Measurements from ENCODE around the gene C20orf173.
"Not testable (repeated sequence)": the region's sequence is repeated elsewhere in the genome, so short reads cannot be mapped to it uniquely, and the experiment has no call there.

Gene C20orf173, protein sequence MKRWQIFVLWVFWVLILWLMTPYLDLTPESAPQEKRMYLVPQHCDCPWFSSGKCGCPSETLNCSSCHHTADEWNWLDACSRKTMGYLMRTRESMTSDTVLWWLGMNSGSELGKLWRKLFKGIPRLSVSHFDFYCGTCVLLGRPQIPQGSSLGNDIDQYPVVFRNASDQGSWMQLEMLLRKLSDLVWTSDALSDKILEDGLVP

DNA sequence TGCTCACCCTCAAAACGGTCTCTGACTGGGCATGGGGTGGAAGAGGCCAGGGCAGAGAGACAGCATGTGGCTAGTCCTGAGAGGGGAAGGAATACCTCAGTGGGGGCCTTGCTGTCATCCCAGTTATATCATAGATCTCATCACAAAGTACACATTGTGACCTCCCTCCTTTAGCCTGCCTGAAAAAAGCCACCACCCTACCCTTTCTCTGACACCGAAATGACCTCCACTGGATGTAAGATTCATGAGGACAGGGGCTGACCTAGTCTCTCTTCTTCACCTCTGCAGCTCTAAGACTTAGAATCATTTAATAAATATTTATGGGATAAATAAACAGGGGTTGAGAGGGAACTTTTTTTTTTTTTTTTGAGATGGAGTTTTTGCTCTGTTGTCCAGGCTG, at the start of gene C20orf173:
TSS of gene C20orf173 (minus strand) at position 101 of the 400 bp plus-strand sequence. CDS start 279 bp downstream, outside the sequence.
- DNase-seq (ENCODE audit: low spot score): no peak

DNA sequence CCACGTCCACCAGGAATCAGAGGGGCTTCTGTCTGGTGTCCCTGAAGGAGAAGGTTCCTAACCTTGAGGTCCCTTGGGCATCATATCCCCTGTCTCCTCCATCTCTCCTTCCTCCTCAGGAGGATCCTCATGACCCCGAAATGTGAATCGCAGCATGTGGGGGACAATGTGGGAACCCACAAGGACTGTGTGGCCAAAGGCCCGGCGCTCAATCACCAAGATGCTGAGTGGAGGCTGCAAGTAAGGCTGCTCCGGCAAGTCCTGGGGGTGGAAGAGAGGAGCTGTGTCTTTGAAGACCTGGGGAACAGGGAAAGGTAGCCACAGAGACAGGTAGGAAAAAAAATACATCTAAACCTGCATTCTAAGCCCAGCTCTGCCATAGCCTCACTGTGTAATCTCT, 49.7 kb upstream of the C20orf173 start:
- no peak for DNase-seq (ENCODE audit: low spot score)

DNA sequence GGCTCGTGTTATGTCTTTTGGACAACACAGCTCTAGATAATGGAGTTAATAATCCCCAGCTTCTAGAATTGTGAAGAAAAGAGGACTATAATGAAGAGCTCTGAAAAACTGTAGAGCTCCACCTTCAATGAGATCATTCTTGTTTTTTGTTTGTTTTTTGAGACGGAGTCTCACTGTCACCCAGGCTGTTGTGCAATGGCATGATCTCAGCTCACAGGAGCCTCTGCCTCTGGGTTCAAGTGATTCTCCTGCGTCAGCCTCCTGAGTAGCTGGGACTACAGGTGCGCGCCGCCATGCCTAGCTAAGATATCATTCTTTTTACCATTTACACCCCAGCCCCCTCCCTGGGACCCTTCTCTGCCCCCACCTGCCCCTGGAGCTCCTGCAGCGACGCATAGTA, 49.0 kb upstream of the C20orf173 start:
- DNase-seq (ENCODE audit: low spot score): no peak

DNA sequence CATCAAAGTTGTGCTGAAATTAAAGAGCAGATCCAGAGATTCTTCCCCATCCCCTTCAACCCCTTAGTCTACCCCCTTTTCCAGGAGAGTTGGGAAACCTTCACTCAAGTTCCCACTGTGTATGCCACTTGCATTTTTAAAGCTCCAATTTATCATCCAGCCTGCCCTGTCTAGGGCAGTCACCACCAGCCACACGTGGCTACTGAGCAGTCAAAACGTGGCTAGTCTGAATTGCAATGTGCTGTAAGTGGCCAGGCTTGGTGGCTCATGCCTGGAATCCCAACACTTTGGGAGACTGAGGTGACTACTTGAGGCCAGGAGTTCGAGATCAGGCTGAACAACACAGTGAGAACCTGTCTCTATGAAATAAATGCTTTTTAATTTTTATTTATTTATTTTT, 47.4 kb upstream of the C20orf173 start:
- no peak for DNase-seq (ENCODE audit: low spot score)

DNA sequence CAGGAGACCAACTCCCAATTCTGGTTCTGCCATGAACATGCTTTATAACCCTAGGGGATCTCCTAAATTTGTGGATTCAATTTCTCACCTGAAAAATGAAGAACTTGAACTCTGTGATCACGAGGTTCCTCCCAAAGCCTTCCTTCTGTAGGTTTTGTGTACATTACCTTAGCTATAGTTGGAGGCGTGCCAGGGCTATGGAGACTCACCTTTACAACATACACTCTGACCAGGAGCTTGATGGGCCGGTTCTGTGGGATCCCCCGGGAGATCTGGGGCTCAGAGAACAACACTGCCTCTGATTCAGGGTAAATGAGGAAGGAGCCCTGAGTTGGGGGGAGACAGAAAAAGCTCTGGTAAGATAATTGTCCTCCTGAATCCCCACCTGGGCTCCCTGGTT, 46.5 kb upstream of the C20orf173 start:
- no peak for DNase-seq (ENCODE audit: low spot score)

DNA sequence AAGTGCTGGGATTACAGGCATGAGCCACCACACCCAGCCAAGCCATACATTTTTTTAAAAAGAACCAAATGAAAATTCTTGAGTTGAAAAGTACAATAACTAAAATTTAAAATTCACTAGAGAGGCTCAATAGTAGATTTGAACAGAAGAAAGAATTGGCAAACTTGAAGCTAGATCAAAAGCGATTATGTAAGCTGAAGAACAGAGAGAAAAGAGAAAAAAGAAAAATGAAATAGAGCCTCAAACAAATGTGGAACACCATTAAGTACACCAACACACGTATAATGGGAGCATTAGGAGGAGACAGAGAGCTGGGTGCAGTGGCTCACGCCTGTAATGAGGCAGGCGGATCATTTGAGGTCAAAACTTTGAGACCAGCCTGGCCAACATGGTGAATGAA, 43.4 kb upstream of the C20orf173 start:
- DNase-seq (ENCODE audit: low spot score): no peak

DNA sequence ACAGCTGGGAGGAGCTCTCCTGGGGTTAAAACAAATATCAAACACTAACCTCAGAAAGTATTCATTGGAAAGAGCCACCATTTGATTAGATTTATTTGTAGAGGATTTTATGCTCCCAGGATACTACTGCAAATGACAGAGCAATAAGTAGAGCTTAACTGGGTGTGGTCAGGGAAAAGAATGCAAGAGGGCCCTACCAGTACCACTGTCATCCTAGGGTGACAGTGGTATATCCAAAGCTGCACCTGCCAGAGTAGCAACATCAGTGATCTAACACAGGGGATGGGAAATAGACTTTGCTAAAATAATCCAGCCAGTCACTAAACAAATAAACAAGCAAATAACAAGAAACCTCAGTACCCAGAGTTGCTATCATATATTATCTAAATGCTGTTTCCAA, 42.1 kb upstream of the C20orf173 start:
- DNase-seq (ENCODE audit: low spot score): no peak

DNA sequence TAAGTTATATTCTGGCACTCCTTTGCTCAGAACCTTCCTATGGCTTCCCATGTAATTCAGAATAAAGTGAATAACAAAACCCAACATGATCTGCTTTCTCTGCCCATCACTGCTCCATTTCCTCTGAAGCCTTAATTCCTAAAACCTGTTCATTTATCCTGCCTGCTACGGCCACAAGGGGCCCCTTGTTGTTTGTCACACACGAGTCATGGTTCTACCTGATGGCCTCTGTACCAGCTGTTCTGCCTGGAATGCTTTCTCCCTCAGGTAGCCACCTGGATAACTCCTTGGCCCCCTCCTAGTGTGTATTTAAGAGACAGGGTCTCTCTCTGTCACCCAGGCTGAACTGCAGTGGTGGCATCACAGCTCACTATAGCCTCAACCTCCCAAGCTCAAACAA, 39.2 kb upstream of the C20orf173 start:
- DNase-seq (ENCODE audit: low spot score): no peak

DNA sequence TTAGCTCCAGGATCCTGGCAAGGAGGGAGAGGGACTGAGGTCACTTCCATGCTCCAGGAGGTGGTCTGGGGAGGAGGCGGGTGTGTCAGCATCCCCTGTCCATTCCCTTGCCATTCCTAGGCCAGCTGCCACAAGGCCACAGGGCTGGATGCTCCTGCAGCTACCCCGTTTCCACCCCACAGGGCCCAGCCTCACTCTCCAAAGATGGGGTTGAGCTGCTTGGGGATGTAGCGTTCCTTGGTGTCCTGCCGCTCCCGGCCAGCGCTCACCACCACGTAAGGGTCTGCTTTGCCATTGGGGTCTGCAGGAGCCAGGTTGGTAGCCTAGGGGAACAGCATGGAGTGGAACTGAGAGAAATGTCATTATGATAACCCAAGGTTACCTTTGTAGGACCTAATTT, 35.5 kb upstream of the C20orf173 start:
- no peak for DNase-seq (ENCODE audit: low spot score)

DNA sequence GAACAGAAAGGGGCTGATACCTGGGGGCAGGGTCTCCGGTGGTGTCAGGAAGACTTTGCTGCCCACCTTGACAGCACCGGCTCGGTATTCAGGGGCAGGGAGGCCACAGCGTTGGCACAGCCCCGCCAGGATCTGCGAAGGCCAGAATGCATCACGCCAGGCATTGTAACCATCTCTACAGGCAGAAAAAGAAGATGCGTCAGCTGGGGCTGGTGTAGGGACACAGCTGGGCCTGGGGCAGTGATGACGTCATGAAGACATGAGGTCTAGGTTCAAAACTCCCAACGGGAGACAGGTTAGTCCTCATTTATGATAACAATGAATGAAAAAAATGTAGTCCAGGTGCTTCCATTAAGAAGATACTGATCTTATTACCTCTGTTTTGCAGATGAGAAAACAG, 34.4 kb upstream of the C20orf173 start:
- no peak for DNase-seq (ENCODE audit: low spot score)

DNA sequence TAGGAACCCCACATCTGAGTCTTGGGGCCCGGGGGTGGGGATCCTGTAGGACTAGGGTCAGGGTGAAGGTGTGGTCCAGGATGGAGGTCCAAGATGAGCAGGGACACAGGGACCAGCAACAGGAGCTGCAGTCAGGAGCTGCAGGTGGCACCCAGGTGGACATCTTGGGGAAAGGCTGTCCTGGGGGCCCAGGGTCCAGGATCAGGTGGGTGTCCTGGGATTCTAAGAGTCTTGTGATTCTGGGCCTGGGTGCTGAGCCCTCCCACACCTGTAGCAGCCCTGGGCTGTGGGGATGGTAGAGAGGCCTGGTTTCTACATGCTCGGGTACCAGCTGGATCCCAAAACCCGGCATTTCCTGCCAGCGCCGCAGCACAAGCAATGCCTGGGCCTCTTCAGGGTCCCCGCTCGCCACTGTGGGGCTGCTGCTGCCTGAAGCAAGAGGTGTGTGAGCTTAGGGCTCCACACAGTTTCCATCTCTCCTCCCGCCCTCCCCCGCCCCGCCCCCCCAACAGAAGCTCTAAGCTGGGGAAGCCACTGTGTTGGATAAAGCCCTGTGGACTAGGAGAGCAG, 33.2 kb upstream of the C20orf173 start:
- no peak for DNase-seq (ENCODE audit: low spot score)

DNA sequence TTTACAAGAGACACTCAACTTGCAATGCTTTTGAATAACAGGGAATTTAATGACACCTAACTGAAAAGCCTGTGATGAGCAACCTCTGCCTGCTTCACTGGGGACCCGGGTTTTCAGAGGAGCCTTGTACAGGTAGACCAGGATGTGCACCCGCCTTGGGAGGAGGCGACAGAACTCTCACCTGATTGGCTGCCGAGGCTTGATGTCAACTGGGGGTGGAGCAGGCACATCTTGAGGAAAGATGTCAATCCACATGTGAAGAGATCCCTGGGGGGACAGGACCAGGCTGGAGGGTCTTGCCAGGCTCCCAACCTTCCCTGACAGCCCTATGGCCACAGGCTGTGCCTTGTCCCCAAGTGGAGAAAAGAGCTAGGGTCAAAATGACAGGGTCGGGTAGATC, 32.2 kb upstream of the C20orf173 start:
- no peak for DNase-seq (ENCODE audit: low spot score)

DNA sequence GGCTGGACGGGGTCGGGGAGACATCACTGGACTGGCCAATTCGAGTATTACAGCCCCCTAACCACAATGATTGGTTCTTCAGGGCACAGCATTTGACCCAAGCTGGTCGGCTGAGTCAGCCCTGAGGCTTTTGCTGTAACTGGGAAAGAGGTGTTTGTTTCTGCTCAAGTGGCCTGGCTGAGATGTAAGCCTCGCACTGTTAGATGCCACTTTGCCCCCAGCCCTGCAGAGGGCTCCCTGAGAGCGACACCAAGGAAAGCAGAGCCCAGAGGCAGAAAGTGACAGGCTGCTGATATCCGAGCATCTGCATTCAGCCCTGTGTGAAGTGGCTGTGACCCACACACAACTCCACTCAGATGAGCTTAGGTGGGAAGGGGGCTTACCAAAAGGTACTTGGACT, 31.8 kb upstream of the C20orf173 start:
- DNase-seq (ENCODE audit: low spot score): peak; percentile 54

DNA sequence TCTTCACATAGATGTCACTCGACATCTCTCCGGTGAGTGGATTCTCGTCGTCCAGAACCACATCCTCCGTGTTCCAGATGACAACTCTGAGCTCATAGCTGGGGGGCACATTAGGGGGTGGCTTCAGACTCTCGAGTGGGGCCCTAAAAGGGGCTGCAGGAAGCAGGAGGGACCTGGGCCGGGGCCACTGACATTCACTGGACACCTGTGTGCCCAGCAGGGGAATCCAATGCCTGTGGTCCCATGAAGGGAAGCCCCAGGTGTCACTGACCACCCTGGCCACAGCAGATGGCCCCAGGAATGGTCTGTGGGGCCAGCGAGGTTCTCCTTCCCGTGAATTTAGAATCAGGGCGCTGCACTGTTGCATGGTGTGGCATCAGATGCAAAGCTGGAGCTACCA, 31.1 kb upstream of the C20orf173 start:
- DNase-seq (ENCODE audit: low spot score): no peak

DNA sequence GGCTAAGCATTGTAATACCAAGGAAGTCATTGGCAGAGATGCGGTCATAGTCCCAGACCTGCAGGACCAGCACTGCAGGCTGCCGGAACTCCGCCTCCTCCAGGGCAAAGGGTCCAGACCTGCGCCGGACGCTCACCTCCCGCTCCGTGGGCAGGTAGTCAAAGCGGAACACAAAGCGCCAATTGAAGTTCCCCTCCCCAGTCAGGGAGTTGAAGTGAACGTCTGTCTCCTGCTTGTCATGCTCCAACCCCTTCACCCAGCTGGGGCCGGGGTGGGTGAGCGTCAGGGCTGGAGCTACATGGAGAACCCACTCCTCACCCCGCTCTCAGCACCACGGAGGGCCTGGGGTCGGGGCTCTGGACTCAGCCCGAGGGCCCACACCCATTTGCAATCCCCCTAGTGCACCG, 30.7 kb upstream of the C20orf173 start:
- DNase-seq (ENCODE audit: low spot score): no peak

DNA sequence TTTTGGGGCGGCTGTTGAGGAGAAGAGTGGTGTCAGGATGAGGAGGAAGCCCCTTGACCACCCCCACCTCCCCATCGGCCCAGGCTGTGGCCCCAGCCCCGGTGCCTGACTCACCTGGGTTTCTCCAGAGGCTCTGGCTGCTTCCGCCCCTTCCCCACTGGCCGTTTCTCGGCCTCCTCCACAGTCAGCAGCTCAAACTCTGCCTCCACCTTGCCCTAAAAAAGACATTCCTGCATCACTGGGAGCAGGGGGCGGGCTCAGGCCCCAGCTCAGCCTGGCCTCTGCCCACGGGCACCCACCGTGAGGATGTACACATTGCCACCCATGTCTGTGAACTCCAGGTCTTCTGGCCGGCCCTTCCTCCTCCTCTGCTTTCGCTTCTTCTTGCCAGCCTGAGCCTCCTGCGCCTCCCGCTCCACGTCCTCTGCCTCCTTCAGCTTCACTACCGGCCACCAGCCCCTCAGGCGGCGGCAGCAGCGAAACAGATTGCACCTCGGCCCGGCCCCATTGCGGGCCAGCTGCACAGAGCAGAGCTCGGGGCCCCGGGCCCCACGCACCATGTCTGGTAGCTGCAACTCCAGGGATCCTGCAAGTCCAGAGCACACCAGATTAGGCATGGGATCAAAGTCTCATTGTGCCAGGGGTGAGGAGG, 29.7 kb upstream of the C20orf173 start:
- DNase-seq (ENCODE audit: low spot score): no peak

DNA sequence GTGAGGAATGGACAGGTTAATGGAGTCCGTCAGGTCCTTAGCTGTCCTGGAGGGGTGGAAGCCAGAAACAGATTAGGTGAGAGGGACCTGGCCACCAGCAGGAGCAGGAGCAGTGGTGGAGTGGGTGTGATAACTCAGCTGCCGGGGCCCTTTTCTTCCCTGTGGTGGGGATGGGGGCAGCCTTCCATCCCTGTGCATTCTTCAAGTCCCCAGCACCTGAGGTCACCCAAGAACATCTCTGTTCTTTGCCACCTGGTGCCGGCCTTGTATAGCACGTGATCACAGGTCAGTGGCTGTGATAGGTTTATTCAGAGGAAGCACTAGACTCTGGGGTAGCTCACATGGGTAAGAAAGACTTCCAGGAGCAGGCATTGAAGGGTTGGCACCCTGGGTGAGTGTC, 29.0 kb upstream of the C20orf173 start:
- DNase-seq (ENCODE audit: low spot score): no peak

DNA sequence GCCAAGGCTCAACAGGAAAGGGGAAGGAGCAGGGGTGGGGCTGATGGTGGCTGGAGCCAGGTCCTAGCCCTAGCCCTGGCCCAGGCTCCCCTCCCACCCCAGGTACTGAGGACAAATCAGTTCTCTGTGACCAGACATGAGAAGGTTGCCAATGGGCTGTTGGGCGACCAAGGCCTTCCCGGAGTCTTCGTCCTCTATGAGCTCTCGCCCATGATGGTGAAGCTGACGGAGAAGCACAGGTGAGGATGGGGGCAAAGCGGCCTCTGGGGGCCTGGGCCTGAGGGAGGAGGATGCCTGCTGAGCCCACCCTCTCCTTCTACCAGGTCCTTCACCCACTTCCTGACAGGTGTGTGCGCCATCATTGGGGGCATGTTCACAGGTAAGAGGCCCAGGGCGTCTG, 27.4 kb upstream of the C20orf173 start:
- no peak for DNase-seq (ENCODE audit: low spot score)

DNA sequence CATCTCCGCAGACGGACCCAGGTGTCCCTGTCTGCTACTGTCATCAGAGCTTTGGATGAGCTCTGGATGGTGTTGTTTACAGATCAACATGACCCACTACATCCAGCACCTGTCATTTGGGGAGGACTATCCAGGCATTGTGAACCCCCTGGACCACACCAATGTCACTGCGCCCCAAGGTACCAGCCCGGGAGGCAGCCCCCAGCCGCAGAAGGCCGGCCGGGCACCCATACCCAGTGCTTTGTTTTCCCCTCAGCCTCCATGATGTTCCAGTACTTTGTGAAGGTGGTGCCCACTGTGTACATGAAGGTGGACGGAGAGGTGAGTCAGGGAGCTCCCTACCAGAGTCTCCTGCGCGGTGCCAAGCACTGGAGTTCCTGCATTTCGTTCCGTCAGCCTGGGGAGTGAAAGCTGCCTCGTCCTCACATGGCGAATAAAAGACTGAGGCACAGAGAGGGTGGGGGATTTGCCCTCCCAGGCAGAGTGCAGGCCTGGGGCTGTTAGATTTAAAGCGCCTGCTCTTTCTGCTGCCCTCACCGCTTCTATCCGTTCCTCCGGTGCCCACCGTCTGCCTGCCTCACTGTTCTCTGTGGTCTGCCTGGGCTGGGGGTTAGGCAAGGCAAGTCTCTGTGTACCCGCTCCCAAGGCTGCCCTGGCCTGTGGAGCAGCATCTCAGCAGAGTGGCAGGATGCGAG, 26.6 kb upstream of the C20orf173 start:
- DNase-seq (ENCODE audit: low spot score): no peak

DNA sequence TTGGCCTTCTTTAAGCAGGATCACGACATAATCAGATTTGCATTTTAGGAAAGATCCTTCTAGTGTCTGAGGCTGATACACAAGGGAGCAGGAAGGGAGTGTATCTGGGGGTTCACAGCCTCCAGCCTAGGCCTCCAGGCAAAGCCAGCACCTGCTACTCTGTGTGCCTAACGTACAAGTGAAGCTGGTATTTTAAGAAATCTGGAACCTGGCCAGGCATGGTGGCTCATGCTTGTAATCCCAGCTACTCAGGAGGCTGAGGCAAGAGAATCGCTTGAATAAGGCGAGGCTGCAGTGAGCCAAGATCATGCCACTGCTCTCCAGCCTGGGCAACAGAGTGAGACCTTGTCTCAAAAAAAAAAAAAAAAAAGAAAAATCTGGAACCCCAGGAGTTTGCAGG, 26.0 kb upstream of the C20orf173 start:
- not testable (repeated sequence) for DNase-seq (ENCODE audit: low spot score)

DNA sequence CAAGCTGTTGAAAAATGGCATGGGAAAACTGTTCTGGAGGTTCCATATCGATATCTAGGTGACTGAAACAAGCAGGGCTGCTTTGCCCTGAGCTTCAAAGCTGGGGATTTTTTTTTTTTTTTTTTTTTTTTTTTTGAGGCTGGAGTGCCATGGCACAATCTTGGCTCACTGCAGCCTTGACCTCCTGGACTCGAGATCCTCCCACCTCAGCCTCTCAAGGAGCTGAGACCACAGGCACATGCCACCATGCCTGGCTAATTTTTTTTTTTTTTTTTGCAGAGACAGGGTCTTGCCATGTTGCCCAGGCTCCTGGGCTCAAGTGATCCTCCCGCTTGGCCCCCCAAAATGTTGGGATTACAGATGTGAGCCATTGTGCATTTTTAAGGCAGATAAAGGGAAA, 23.5 kb upstream of the C20orf173 start:
- DNase-seq (ENCODE audit: low spot score): no peak

DNA sequence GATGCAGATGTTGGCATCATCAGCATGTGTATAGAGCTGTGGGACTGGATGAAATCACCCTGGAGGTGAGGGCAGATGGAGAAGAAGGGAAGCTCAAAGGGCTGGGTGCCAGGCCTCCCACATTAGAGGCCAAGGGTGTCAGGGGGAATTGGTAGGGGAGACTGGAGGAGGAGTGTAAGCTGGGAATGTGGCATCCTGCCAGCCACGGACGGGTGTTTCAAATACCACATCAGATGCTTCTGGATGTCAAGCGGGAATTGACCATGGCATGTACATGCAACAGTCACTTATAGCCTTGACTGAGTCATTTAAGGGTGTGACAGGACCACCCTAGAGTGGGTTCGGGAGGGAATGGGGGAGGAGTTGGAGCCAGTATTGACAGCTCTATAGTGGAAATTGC, 22.1 kb upstream of the C20orf173 start:
- no peak for DNase-seq (ENCODE audit: low spot score)

DNA sequence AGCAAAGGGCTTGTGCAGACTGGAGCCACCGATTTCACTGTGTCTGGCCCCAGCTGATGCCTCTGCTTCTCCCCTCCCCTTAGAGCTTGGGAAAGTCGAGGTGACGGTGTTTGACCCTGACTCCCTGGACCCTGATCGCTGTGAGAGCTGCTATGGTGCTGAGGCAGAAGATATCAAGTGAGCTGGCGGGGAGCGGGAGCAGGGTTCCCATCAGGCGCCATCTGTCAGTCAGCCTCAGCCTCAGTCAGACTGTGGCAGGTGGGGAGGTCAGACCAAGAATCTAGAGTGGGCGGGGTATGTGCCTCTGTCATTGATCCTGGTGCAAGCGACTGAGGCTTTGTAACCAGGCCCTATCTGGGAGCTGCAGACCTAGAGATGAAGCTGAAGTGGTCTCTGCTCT, 17.9 kb upstream of the C20orf173 start:
- DNase-seq (ENCODE audit: low spot score): no peak
